ENCODE measurements around the gene FOXG1.

The FOXG1 gene

GRCh38 chr14:28767853-28768741, 1.5 kb downstream of the FOXG1 start:
- Histone ChIP-seq H3K4me1 (ENCODE audit: control insufficient read depth in 5 of 5, insufficient read depth in 5 of 5, low read length in 5 of 5) (peaks cover 0 to 18% (median 12%) of the 10 kb centered on the region in 5 donors), H3K9me3 (ENCODE audit: control insufficient read depth in 5 of 5, low read length in 5 of 5) (peaks cover 0 to 7% (median 0%) of the 10 kb centered on the region in 5 donors), H3K27ac (ENCODE audit: low read depth, low read length) (no peak overlapping the region), H3K9ac (ENCODE audit: low read length in 5 of 5) (no peak overlapping the region), H3K36me3 (ENCODE audit: control insufficient read depth in 5 of 5, insufficient read depth in 5 of 5, low read length in 5 of 5) (no peaks in the 10 kb centered on the region), H3K27me3 (ENCODE audit: control insufficient read depth in 5 of 5, insufficient read depth in 4 of 5, low read length in 5 of 5) (peaks cover 31 to 65% (median 55%) of the 10 kb centered on the region in 5 donors), H3K4me3 (ENCODE audit: low read depth in 1 of 5, low read length in 5 of 5) (no peak overlapping the region)

DNA sequence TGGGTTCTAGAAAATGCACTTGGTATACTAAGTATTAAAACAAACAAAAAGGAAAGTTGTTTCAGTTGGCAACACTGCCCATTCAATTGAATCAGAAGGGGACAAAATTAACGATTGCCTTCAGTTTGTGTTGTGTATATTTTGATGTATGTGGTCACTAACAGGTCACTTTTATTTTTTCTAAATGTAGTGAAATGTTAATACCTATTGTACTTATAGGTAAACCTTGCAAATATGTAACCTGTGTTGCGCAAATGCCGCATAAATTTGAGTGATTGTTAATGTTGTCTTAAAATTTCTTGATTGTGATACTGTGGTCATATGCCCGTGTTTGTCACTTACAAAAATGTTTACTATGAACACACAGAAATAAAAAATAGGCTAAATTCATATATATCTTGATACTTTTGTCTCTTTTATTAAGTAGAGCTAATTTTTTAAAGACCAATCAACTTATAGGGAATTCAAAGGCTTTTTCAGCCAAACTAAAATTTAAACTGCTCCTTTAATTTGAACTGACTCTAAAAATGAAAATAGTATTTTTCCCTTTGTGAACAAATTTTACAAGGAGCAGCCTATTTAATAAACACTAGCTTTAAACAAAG, 2.8 kb downstream of the FOXG1 start:
- Histone ChIP-seq H3K9me3 (ENCODE audit: control insufficient read depth in 5 of 5, low read length in 5 of 5) (peaks cover 0 to 7% (median 0%) of the 10 kb centered on the region in 5 donors), H3K4me3 (ENCODE audit: low read depth in 1 of 5, low read length in 5 of 5) (no peak overlapping the region), H3K27me3 (ENCODE audit: control insufficient read depth in 5 of 5, insufficient read depth in 4 of 5, low read length in 5 of 5) (peaks cover 40 to 73% (median 62%) of the 10 kb centered on the region in 5 donors), H3K9ac (ENCODE audit: low read length in 5 of 5) (no peak overlapping the region), H3K4me1 (ENCODE audit: control insufficient read depth in 5 of 5, insufficient read depth in 5 of 5, low read length in 5 of 5) (peaks cover 0 to 22% (median 14%) of the 10 kb centered on the region in 5 donors), H3K36me3 (ENCODE audit: control insufficient read depth in 5 of 5, insufficient read depth in 5 of 5, low read length in 5 of 5) (no peaks in the 10 kb centered on the region), H3K27ac (ENCODE audit: low read depth, low read length) (no peak overlapping the region)

GRCh38 chr14:28770061-28770460, 3.5 kb downstream of the FOXG1 start:
- H3K4me3 ChIP-seq (ENCODE audit: low read depth in 1 of 5, low read length in 5 of 5) = no peak overlapping the region
- no peak overlapping the region for H3K27ac ChIP-seq (ENCODE audit: low read depth, low read length)
- no peaks in the 10 kb centered on the region for H3K36me3 ChIP-seq (ENCODE audit: control insufficient read depth in 5 of 5, insufficient read depth in 5 of 5, low read length in 5 of 5)
- H3K4me1 ChIP-seq (ENCODE audit: control insufficient read depth in 5 of 5, insufficient read depth in 5 of 5, low read length in 5 of 5) = peaks cover 0 to 24% (median 14%) of the 10 kb centered on the region in 5 donors
- peaks cover 42 to 72% (median 62%) of the 10 kb centered on the region in 5 donors for H3K27me3 ChIP-seq (ENCODE audit: control insufficient read depth in 5 of 5, insufficient read depth in 4 of 5, low read length in 5 of 5)
- H3K9me3 ChIP-seq (ENCODE audit: control insufficient read depth in 5 of 5, low read length in 5 of 5) = peaks cover 0 to 7% (median 0%) of the 10 kb centered on the region in 5 donors
- H3K9ac ChIP-seq (ENCODE audit: low read length in 5 of 5) = no peak overlapping the region

DNA sequence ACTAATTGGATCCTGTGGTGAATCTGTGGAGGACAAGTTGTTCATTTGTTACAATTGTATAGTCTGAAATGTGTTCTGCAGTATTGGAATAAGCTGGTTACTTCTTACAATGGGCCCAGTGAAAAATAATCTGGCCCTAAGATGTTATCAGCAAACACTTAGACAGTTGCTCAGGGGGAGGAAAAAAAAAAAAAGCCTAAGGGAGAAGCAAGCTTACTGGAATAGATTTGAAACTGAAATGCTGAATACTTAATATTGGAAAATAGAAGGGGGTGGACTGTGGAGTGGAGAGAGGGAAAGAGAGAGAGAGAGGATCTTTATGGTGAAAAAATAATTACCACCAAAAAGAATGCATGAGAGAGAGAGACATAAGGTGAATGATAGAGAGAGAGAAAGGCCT, 4.0 kb downstream of the FOXG1 start:
- Histone ChIP-seq H3K27me3 (ENCODE audit: control insufficient read depth in 5 of 5, insufficient read depth in 4 of 5, low read length in 5 of 5) (peaks cover 40 to 72% (median 62%) of the 10 kb centered on the region in 5 donors), H3K9ac (ENCODE audit: low read length in 5 of 5) (no peak overlapping the region), H3K4me3 (ENCODE audit: low read depth in 1 of 5, low read length in 5 of 5) (no peak overlapping the region)

GRCh38 chr14:28771168-28771567, 4.6 kb downstream of the FOXG1 start:
- H3K9ac ChIP-seq (ENCODE audit: low read length in 5 of 5) = no peak overlapping the region
- peaks cover 36 to 68% (median 58%) of the 10 kb centered on the region in 5 donors for H3K27me3 ChIP-seq (ENCODE audit: control insufficient read depth in 5 of 5, insufficient read depth in 4 of 5, low read length in 5 of 5)

More for the DNA sequence above, 4.0 kb downstream of the FOXG1 start:
- no peak overlapping the region for H3K27ac ChIP-seq (ENCODE audit: low read depth, low read length)
- H3K36me3 ChIP-seq (ENCODE audit: control insufficient read depth in 5 of 5, insufficient read depth in 5 of 5, low read length in 5 of 5) = no peaks in the 10 kb centered on the region
- peaks cover 0 to 19% (median 10%) of the 10 kb centered on the region in 5 donors for H3K4me1 ChIP-seq (ENCODE audit: control insufficient read depth in 5 of 5, insufficient read depth in 5 of 5, low read length in 5 of 5)
- H3K9me3 ChIP-seq (ENCODE audit: control insufficient read depth in 5 of 5, low read length in 5 of 5) = peaks cover 0 to 7% (median 0%) of the 10 kb centered on the region in 5 donors

GRCh38 chr14:28772613-28773012, 6.0 kb downstream of the FOXG1 start:
- Histone ChIP-seq H3K9me3 (ENCODE audit: control insufficient read depth in 5 of 5, low read length in 5 of 5) (peaks cover 0 to 7% (median 0%) of the 10 kb centered on the region in 5 donors), H3K36me3 (ENCODE audit: control insufficient read depth in 5 of 5, insufficient read depth in 5 of 5, low read length in 5 of 5) (no peaks in the 10 kb centered on the region), H3K27ac (ENCODE audit: low read depth, low read length) (no peak overlapping the region), H3K4me3 (ENCODE audit: low read depth in 1 of 5, low read length in 5 of 5) (no peak overlapping the region), H3K9ac (ENCODE audit: low read length in 5 of 5) (no peak overlapping the region), H3K27me3 (ENCODE audit: control insufficient read depth in 5 of 5, insufficient read depth in 4 of 5, low read length in 5 of 5) (peaks cover 44 to 72% (median 58%) of the 10 kb centered on the region in 5 donors), H3K4me1 (ENCODE audit: control insufficient read depth in 5 of 5, insufficient read depth in 5 of 5, low read length in 5 of 5) (peaks cover 0 to 12% (median 3%) of the 10 kb centered on the region in 5 donors)

More at GRCh38 chr14:28771168-28771567, 4.6 kb downstream of the FOXG1 start:
- no peak overlapping the region for H3K27ac ChIP-seq (ENCODE audit: low read depth, low read length)
- H3K4me1 ChIP-seq (ENCODE audit: control insufficient read depth in 5 of 5, insufficient read depth in 5 of 5, low read length in 5 of 5) = peaks cover 0 to 13% (median 4%) of the 10 kb centered on the region in 5 donors
- no peaks in the 10 kb centered on the region for H3K36me3 ChIP-seq (ENCODE audit: control insufficient read depth in 5 of 5, insufficient read depth in 5 of 5, low read length in 5 of 5)
- H3K9me3 ChIP-seq (ENCODE audit: control insufficient read depth in 5 of 5, low read length in 5 of 5) = peaks cover 0 to 7% (median 0%) of the 10 kb centered on the region in 5 donors
- no peak overlapping the region for H3K4me3 ChIP-seq (ENCODE audit: low read depth in 1 of 5, low read length in 5 of 5)

GRCh38 chr14:28773176-28773575, 6.6 kb downstream of the FOXG1 start:
- Histone ChIP-seq H3K27me3 (ENCODE audit: control insufficient read depth in 5 of 5, insufficient read depth in 4 of 5, low read length in 5 of 5) (peaks cover 44 to 72% (median 58%) of the 10 kb centered on the region in 5 donors), H3K9ac (ENCODE audit: low read length in 5 of 5) (no peak overlapping the region)

DNA sequence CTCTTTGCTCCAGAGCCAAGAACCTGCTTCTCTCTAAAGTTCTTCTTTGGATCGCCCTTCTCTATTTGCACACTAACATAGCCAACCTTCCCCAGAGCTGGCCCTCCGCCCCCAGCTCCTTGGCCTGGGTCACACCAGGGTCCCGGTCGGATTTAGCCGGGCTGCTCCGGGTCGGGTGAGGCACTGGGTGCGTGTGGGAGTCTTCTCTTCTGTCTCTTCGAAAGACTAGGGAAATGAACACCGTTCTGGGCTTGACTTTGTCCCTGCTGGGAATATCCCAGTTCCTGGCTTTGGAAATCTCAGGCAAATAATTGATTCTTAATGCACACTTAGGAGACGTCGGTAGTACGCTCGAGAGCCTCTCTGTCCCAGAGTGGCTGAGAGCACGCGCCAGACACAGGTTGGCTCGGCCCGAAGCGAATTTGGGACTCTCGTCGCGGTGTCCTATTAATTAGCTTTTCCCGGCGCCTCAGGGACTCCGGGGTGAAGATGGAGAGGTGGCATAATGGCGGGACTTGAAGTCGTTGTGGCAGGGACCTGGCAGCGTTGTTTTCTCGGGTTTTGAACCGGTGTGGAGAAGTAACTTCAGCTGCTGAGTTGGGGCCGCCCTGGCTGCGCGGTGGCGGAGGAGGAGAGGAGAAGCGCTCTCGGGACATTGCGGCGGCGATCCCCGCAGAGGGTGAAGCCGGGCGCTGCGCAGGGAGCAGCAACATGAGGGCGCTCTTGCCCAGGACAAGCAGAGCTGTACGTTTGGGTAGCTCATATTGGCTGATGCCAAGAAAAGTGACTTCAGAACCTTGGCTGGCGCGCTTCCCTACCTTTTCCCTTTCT, 7.5 kb downstream of the FOXG1 start:
- Histone ChIP-seq H3K27me3 (ENCODE audit: control insufficient read depth in 5 of 5, insufficient read depth in 4 of 5, low read length in 5 of 5) (peaks cover 42 to 66% (median 52%) of the 10 kb centered on the region in 5 donors), H3K4me1 (ENCODE audit: control insufficient read depth in 5 of 5, insufficient read depth in 5 of 5, low read length in 5 of 5) (peaks cover 0 to 7% (median 3%) of the 10 kb centered on the region in 5 donors), H3K4me3 (ENCODE audit: low read depth in 1 of 5, low read length in 5 of 5) (no peak overlapping the region), H3K27ac (ENCODE audit: low read depth, low read length) (no peak overlapping the region), H3K9ac (ENCODE audit: low read length in 5 of 5) (no peak overlapping the region), H3K9me3 (ENCODE audit: control insufficient read depth in 5 of 5, low read length in 5 of 5) (peaks cover 0 to 4% (median 0%) of the 10 kb centered on the region in 5 donors), H3K36me3 (ENCODE audit: control insufficient read depth in 5 of 5, insufficient read depth in 5 of 5, low read length in 5 of 5) (no peaks in the 10 kb centered on the region)

More at GRCh38 chr14:28773176-28773575, 6.6 kb downstream of the FOXG1 start:
- no peaks in the 10 kb centered on the region for H3K36me3 ChIP-seq (ENCODE audit: control insufficient read depth in 5 of 5, insufficient read depth in 5 of 5, low read length in 5 of 5)
- H3K9me3 ChIP-seq (ENCODE audit: control insufficient read depth in 5 of 5, low read length in 5 of 5) = peaks cover 0 to 3% (median 0%) of the 10 kb centered on the region in 5 donors
- H3K4me3 ChIP-seq (ENCODE audit: low read depth in 1 of 5, low read length in 5 of 5) = no peak overlapping the region
- no peak overlapping the region for H3K27ac ChIP-seq (ENCODE audit: low read depth, low read length)
- H3K4me1 ChIP-seq (ENCODE audit: control insufficient read depth in 5 of 5, insufficient read depth in 5 of 5, low read length in 5 of 5) = peaks cover 0 to 9% (median 3%) of the 10 kb centered on the region in 5 donors
